Endodermal cell (in vitro differentiated cells): ENCODE results near the gene SH3PXD2B. TPM values are rescaled to one million over a fixed set of nuclear protein-coding genes. Genes with fewer than 3 reads are reported as not detected.

Experiments
- DNase-seq: peaks from one replicate; pipeline ENCODE4 v3.0.0-alpha.2; 2017
- H3K27ac ChIP-seq: 2 replicates; pipeline ENCODE4 v1.5.1; 2013; ENCODE audit warnings: mild to moderate bottlenecking, low read depth, low read length, moderate library complexity
- H3K27me3 ChIP-seq: 2 replicates; pipeline ENCODE4 v1.6.1; 2013; ENCODE audit warnings: mild to moderate bottlenecking, low read length, moderate library complexity; ENCODE audit not compliant: insufficient read depth, control insufficient read depth, poor library complexity, severe bottlenecking
- H3K36me3 ChIP-seq: 2 replicates; pipeline ENCODE4 v1.7.0; 2013; ENCODE audit warnings: mild to moderate bottlenecking, low read length, moderate library complexity; ENCODE audit not compliant: control insufficient read depth, insufficient read depth
- H3K4me1 ChIP-seq: one replicate; pipeline ENCODE4 v1.7.0; 2013; ENCODE audit warnings: low read length; ENCODE audit not compliant: control insufficient read depth, insufficient read depth
- H3K4me3 ChIP-seq: 2 replicates; pipeline ENCODE4 v1.5.1; 2013; ENCODE audit warnings: mild to moderate bottlenecking, low read length, moderate library complexity
- H3K9ac ChIP-seq: 2 replicates; pipeline ENCODE4 v1.6.1; 2013; ENCODE audit warnings: mild to moderate bottlenecking, low read length, moderate library complexity; ENCODE audit not compliant: poor library complexity, severe bottlenecking; ENCODE audit errors: extremely low read depth
- H3K9me3 ChIP-seq: 2 replicates; pipeline ENCODE4 v1.6.1; 2013; ENCODE audit warnings: mild to moderate bottlenecking, low read length, moderate library complexity; ENCODE audit not compliant: control insufficient read depth
- H3K27ac Mint-ChIP-seq: 2 replicates; pipeline ENCODE4 v1.8.0; 2020; ENCODE audit warnings: mixed read lengths
- H3K27me3 Mint-ChIP-seq: 2 replicates; pipeline ENCODE4 v1.8.0; 2021; ENCODE audit warnings: mild to moderate bottlenecking, mixed read lengths; ENCODE audit not compliant: insufficient read depth
- H3K36me3 Mint-ChIP-seq: 2 replicates; pipeline ENCODE4 v1.8.0; 2020; ENCODE audit warnings: low read depth, mixed read lengths
- H3K4me1 Mint-ChIP-seq: 2 replicates; pipeline ENCODE4 v1.8.0; 2020; ENCODE audit warnings: mixed read lengths
- H3K4me3 Mint-ChIP-seq: 2 replicates; pipeline ENCODE4 v1.8.0; 2020; ENCODE audit warnings: mild to moderate bottlenecking, moderate library complexity, mixed read lengths
- H3K9me3 Mint-ChIP-seq: 2 replicates; pipeline ENCODE4 v1.8.0; 2020; ENCODE audit warnings: mild to moderate bottlenecking, mixed read lengths
- WGBS, 2 experiments: methylation state at CpG; one replicate each; pipeline versions ENCODE4 v1.1.5 to v1.1.7; 2013; ENCODE audit warnings: missing lambda C conversion rate in 2 of 2, mixed read lengths in 1 of 2; ENCODE audit not compliant: insufficient coverage in 1 of 2, insufficient read length in 1 of 2; 5-methylcytosine and 5-hydroxymethylcytosine counted together
- total RNA-seq, 2 donors: library from RNA; stranded (reverse); fragmentation: NEBNext Ultra II Directional in 1 of 2; extraction: Animal tissue kit (Norgen Biotek cat#: 25700) in 1 of 2; gene quantifications; 2 replicates in 1 of 2; 3 replicates in 1 of 2; pipeline ENCODE4 v1.2.1, GENCODE V29; 2021
- TF ChIP-seq, protein P1 (sequence below): fragments of 200-600 bp; sonication (generic); conservative IDR thresholded peaks from 2 replicates; pipeline ENCODE4 v1.5.0; 2021; ENCODE audit warnings: antibody characterized with exemption, mild to moderate bottlenecking

Gene SH3PXD2B
- total RNA-seq, 2 donors from 2014 or later, result 62.2 to 74.9 TPM

DNA sequence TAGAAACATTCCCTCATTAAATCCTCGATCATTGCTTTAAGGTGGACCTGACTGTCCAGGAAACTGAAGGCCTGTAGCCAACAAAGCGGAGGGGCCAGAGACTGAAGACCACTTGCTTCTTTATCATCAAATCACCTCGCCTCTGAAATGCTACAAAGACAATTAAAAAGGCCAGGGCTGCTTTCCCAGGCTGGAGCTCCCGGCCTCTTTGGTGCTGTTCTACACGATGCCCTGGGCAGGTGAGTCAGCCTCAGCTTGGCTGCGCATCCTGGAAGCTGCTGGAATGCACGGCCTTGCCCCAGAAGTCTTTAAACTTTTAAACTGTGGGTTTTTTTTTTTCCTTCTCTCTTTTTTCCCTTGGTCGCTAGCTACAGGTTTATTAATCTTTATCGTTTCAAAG, 46.5 kb downstream of the SH3PXD2B start:
- H3K27ac Mint-ChIP-seq, result no peak overlapping the region
- no peaks in the 10 kb centered on the region for H3K27me3 Mint-ChIP-seq
- peaks cover 62% of the 10 kb centered on the region for H3K36me3 Mint-ChIP-seq
- no peak for DNase-seq
- H3K9me3 Mint-ChIP-seq, result peaks cover 8% of the 10 kb centered on the region
- Histone ChIP-seq H3K36me3 (peaks cover 77% of the 10 kb centered on the region), H3K4me3 (no peak overlapping the region), H3K9me3 (peaks cover 11% of the 10 kb centered on the region), H3K4me1 (no peaks in the 10 kb centered on the region), H3K27ac (no peak overlapping the region), H3K9ac (no peak overlapping the region), H3K27me3 (no peaks in the 10 kb centered on the region)
- 92 to 97% methylated on average over 9 of the region's 9 CpGs for WGBS, 2 experiments
- TF ChIP-seq, protein P1, sequence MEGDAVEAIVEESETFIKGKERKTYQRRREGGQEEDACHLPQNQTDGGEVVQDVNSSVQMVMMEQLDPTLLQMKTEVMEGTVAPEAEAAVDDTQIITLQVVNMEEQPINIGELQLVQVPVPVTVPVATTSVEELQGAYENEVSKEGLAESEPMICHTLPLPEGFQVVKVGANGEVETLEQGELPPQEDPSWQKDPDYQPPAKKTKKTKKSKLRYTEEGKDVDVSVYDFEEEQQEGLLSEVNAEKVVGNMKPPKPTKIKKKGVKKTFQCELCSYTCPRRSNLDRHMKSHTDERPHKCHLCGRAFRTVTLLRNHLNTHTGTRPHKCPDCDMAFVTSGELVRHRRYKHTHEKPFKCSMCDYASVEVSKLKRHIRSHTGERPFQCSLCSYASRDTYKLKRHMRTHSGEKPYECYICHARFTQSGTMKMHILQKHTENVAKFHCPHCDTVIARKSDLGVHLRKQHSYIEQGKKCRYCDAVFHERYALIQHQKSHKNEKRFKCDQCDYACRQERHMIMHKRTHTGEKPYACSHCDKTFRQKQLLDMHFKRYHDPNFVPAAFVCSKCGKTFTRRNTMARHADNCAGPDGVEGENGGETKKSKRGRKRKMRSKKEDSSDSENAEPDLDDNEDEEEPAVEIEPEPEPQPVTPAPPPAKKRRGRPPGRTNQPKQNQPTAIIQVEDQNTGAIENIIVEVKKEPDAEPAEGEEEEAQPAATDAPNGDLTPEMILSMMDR, result no peak
- H3K4me1 Mint-ChIP-seq, result no peaks in the 10 kb centered on the region
- H3K4me3 Mint-ChIP-seq, result no peak overlapping the region

DNA sequence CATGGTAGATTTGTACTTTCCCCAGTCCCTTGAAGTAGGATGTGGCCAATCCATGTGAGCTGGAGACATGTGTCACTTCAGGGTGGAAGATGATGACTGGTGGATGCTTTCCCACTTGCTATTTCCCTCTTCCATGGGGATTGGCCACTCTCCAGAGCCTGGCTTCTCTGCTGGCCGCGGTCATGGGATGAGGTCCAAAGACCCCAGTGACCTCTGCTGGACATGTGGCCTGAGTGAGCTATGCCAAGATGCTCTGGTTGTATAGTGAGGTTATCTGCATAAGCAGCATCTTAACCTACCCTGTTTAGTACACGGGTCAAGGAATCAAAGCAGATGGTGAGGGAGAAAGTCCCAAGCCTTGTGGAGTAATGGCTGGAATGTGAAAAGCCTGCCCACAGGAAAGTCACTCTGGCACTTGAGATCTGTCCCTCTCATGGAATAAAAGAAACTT, 47.1 kb downstream of the SH3PXD2B start:
- H3K9ac ChIP-seq, result no peak overlapping the region
- WGBS, 2 experiments, result 97 to 100% methylated on average over 1 to 3 of the region's 3 CpGs
- no peaks in the 10 kb centered on the region for H3K27me3 ChIP-seq
- Mint-ChIP-seq H3K27ac (no peak overlapping the region), H3K27me3 (no peaks in the 10 kb centered on the region), H3K9me3 (peaks cover 13% of the 10 kb centered on the region), H3K36me3 (peaks cover 68% of the 10 kb centered on the region), H3K4me3 (no peak overlapping the region), H3K4me1 (no peaks in the 10 kb centered on the region)
- peaks cover 78% of the 10 kb centered on the region for H3K36me3 ChIP-seq
- no peaks in the 10 kb centered on the region for H3K4me1 ChIP-seq
- no peak overlapping the region for H3K4me3 ChIP-seq
- H3K27ac ChIP-seq, result no peak overlapping the region
- no peak for DNase-seq
- TF ChIP-seq, protein P1, result no peak
- H3K9me3 ChIP-seq, result peaks cover 17% of the 10 kb centered on the region

DNA sequence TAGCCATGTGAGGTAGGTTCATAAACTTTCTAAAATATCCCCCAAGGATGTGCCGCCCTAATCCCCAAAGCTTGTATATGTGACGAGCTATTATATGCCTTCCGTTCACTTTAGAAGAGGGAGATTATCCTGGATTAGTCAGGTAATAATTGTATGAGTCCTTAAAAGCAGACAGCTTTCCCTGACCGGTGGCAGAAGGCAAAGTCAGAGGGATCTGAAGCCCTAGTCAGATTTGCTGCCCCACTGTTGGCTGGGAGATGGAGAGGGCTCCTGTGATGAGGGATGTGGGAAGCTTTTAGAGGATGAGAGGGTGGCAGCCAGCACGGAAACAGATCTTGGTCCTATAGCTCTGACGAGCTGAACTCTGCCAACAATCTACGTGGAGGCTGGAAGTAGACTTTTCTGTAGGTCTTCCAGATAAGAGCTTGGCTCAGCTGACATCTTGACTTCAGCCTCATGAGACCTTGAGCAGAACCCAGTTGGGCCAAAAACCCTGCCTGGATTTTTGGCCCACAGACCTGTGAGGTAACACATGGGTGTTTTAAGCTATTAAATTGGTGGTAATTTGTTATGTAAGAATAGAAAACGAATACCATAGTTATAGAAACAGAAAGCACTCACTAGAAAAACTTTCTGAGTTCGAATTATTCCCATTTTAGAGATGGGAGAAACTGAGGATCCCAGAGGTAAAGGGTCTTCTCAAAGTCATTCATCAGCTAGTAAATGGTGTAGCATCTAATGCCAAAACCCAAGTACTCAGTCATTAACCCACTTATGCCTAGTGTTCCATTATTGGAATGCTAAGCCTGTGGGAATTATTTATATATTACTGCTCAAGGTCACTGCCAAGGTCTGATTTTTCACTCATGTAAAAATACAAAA, 48.9 kb downstream of the SH3PXD2B start:
- H3K36me3 Mint-ChIP-seq, result peaks cover 74% of the 10 kb centered on the region
- peaks cover 30% of the 10 kb centered on the region for H3K9me3 Mint-ChIP-seq
- Histone ChIP-seq H3K4me1 (no peaks in the 10 kb centered on the region), H3K36me3 (peaks cover 74% of the 10 kb centered on the region), H3K27ac (no peak overlapping the region), H3K9me3 (peaks cover 18% of the 10 kb centered on the region), H3K4me3 (no peak overlapping the region), H3K27me3 (no peaks in the 10 kb centered on the region), H3K9ac (no peak overlapping the region)
- no peak overlapping the region for H3K27ac Mint-ChIP-seq
- no peaks in the 10 kb centered on the region for H3K27me3 Mint-ChIP-seq
- no peaks in the 10 kb centered on the region for H3K4me1 Mint-ChIP-seq
- no peak overlapping the region for H3K4me3 Mint-ChIP-seq
- 97 to 99% methylated on average over 7 to 9 of the region's 9 CpGs for WGBS, 2 experiments
- DNase-seq, result no peak
- TF ChIP-seq, protein P1, result no peak
